AG04449 (cell line): ENCODE data around the gene EFHD2.
"Not testable (repeated sequence)": the region's sequence is repeated elsewhere in the genome, so short reads cannot be mapped to it uniquely, and the experiment has no call there.

ENCODE experiments used
- CTCF ChIA-PET: fragments of 350-600 bp; formaldehyde crosslinking; extraction: SDS; loops from one replicate; lab custom pipeline; 2021; ENCODE audit warnings: antibody characterized with exemption; lab: Yijun Ruan, JAX
- POLR2A ChIA-PET: fragments of 400-600, 350-600 bp; formaldehyde crosslinking; extraction: SDS; loops from one replicate; lab custom pipeline; 2020; ENCODE audit warnings: antibody characterized with exemption, inconsistent platforms; lab: Yijun Ruan, JAX
- DNase-seq: peaks from one replicate; pipeline ENCODE4 v3.0.0-alpha.2; 2010; ENCODE audit warnings: low read depth, low spot score
- H3K4me3 ChIP-seq: 2 replicates; pipeline ENCODE4 v1.5.1; 2011; ENCODE audit warnings: low read depth, mild to moderate bottlenecking, control low read depth, low read length
- TF ChIP-seq, protein P1 (sequence below): IDR thresholded peaks from one replicate; pipeline ENCODE4 v1.5.1; 2011; ENCODE audit warnings: mild to moderate bottlenecking, moderate library complexity, low read length, control low read depth, inconsistent platforms; ENCODE audit not compliant: insufficient read depth; ENCODE audit errors: missing control alignments

Gene EFHD2

DNA sequence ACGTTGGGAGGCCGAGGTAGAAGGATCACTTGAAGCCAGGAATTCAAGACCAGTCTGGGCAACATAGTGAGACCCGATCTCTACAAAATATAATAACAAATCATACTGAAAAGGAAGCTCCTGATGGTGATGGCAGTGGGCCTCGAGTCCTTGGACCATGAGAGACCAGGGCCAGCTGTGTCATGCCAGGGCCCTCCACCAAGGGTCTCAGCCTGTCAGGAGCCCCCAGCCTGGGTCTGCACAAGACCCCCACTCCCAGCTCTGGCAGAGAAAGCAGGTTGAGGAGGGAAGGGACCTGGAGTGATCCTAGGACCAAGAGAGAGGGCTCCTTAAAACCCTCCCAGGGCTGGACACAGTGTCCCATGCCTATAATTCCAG, 21.9 kb downstream of the EFHD2 start:
- TF ChIP-seq, protein P1, sequence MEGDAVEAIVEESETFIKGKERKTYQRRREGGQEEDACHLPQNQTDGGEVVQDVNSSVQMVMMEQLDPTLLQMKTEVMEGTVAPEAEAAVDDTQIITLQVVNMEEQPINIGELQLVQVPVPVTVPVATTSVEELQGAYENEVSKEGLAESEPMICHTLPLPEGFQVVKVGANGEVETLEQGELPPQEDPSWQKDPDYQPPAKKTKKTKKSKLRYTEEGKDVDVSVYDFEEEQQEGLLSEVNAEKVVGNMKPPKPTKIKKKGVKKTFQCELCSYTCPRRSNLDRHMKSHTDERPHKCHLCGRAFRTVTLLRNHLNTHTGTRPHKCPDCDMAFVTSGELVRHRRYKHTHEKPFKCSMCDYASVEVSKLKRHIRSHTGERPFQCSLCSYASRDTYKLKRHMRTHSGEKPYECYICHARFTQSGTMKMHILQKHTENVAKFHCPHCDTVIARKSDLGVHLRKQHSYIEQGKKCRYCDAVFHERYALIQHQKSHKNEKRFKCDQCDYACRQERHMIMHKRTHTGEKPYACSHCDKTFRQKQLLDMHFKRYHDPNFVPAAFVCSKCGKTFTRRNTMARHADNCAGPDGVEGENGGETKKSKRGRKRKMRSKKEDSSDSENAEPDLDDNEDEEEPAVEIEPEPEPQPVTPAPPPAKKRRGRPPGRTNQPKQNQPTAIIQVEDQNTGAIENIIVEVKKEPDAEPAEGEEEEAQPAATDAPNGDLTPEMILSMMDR: no peak
- H3K4me3 ChIP-seq: no peak overlapping the region
- ChIA-PET CTCF (interaction anchor here (0.7 to 14.6 kb wide), 29 partner anchors 9 to 303 kb away, joined by 3 to 439 read pairs (median 7); partner anchors contain the start of gene EFHD2), POLR2A (interaction anchor here (1.5 kb wide), 1 partner anchor 108 kb away, joined by 5 read pairs; no protein-coding TSS in a partner anchor)
- no peak for DNase-seq

- TF ChIP-seq, protein P1: no peak
- POLR2A ChIA-PET: interaction anchor here (1.5 kb wide), 1 partner anchor 109 kb away, joined by 5 read pairs; no protein-coding TSS in a partner anchor
- CTCF ChIA-PET: interaction anchor here (1.0 to 14.6 kb wide), 16 partner anchors 9 to 161 kb away, joined by 3 to 439 read pairs (median 12); partner anchors contain the start of gene EFHD2
- no peak overlapping the region for H3K4me3 ChIP-seq
- no peak for DNase-seq
Measured at GRCh38 chr1:15432324-15432723, 22.6 kb downstream of the EFHD2 start.

- CTCF ChIA-PET: interaction anchor here (3.1 to 14.6 kb wide), 4 partner anchors 11 to 112 kb away, joined by 14 to 439 read pairs (median 42); no protein-coding TSS in a partner anchor
- POLR2A ChIA-PET: no interaction called here
Measured at GRCh38 chr1:15433471-15433870, 23.8 kb downstream of the EFHD2 start.

GRCh38 chr1:15434739-15435138, 25.1 kb downstream of the EFHD2 start:
- CTCF ChIA-PET: interaction anchor here (1.0 to 14.6 kb wide), 5 partner anchors 9 to 307 kb away, joined by 3 to 439 read pairs (median 3); no protein-coding TSS in a partner anchor
- DNase-seq, H3K4me3 ChIP-seq, POLR2A ChIA-PET: not testable (repeated sequence)

More at GRCh38 chr1:15433471-15433870, 23.8 kb downstream of the EFHD2 start:
- no peak for DNase-seq
- TF ChIP-seq, protein P1: no peak
- H3K4me3 ChIP-seq: no peak overlapping the region

DNA sequence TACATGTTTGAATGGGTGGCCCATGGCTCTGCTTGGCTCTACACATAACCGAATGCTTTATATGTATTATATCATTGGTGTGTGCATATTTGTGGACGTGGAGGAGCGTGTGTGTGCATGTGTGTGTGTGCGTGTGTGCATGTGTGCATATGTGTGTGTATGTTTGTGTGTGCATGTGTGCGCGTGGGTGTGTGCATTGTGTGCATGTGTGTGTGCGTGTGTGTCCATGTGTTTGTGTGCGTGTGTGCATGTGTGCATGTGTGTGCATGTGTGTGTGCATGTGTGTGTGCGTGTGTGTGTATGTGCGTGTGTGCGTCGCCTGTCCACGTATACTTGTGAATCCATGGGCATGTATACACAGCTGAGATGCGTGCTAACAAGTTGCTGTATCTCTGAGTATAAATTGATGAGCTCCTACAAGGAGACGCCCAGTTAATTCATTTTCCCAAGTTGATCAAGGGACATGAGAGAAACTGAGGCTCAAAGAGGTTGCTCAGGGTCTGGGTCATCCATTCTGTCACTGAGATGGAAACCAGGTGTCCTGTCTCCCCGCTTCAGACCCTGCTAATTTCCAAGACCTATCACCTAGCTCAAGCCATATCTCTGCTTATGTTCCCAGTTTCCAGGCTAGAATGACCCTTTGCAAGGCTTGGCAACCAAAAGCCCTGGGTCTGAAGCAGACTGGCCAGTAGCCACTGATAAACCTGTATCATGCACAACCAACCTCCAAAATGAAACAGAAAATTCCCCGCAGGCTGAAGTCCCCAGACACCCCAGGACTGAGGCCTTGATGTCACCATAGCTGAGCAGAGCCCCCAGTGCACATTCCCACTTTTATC, 25.8 kb downstream of the EFHD2 start:
- POLR2A ChIA-PET: no interaction called here
- CTCF ChIA-PET: interaction anchor here (1.2 to 14.6 kb wide), 5 partner anchors 9 to 114 kb away, joined by 3 to 439 read pairs (median 7); no protein-coding TSS in a partner anchor
- DNase-seq: no peak

GRCh38 chr1:15436881-15437442, 27.3 kb downstream of the EFHD2 start:
- TF ChIP-seq, protein P1: no peak
- ChIA-PET CTCF (interaction anchor here (2.1 to 14.6 kb wide), 2 partner anchors 10 to 116 kb away, joined by 7 to 439 read pairs; no protein-coding TSS in a partner anchor), POLR2A (interaction anchor here (0.6 kb wide), 1 partner anchor 34 kb away, joined by 3 read pairs; no protein-coding TSS in a partner anchor)
- no peak overlapping the region for H3K4me3 ChIP-seq
- no peak for DNase-seq

More for the DNA sequence above, 25.8 kb downstream of the EFHD2 start:
- no peak overlapping the region for H3K4me3 ChIP-seq
- TF ChIP-seq, protein P1: no peak
